Loucy (cell line): ENCODE measurements around the gene MEMO1.
"Not testable (repeated sequence)": the region's sequence is repeated elsewhere in the genome, so short reads cannot be mapped to it uniquely, and the experiment has no call there.

Source experiments
- CTCF ChIP-seq: fragments of 200-600 bp; sonication (generic); conservative IDR thresholded peaks from 2 replicates; pipeline ENCODE4 v1.5.1; 2014; ENCODE audit warnings: mild to moderate bottlenecking, antibody characterized with exemption, low read length
- EZH2phosphoT487 ChIP-seq: fragments of 200-600 bp; IDR thresholded peaks from 2 replicates; pipeline ENCODE4 v1.6.1; 2018; ENCODE audit warnings: antibody characterized with exemption, mild to moderate bottlenecking, moderate library complexity, borderline replicate concordance

- not testable (repeated sequence) for TF ChIP-seq CTCF, EZH2phosphoT487
Measured at GRCh38 chr2:32018789-32019482, 8.1 kb upstream of the MEMO1 start.
